GM23248 (cell line): Measurements from ENCODE around the gene USP53.

Source experiments
- EZH2 ChIP-seq: fragments of 200-600 bp; sonication (generic); IDR thresholded peaks from 2 replicates; pipeline ENCODE4 v1.6.1; 2018; ENCODE audit warnings: antibody characterized with exemption, mild to moderate bottlenecking; ENCODE audit not compliant: insufficient read depth, poor library complexity, severe bottlenecking
- EZH2phosphoT487 ChIP-seq: fragments of 200-600 bp; sonication (generic); IDR thresholded peaks from 2 replicates; pipeline ENCODE4 v1.6.1; 2018; ENCODE audit warnings: antibody characterized with exemption, moderate library complexity, mild to moderate bottlenecking, low read depth; ENCODE audit not compliant: insufficient read depth

GRCh38 chr4:119231491-119231890 is 19.0 kb downstream of the USP53 start:
- TF ChIP-seq EZH2, result no peak
- TF ChIP-seq EZH2phosphoT487, result no peak
